ENCODE results near the gene SRP9. TPM values are rescaled to one million over a fixed set of nuclear protein-coding genes. Genes with fewer than 3 reads are reported as not detected.
"Not testable (repeated sequence)": the region's sequence is repeated elsewhere in the genome, so short reads cannot be mapped to it uniquely, and the experiment has no call there.

The SRP9 gene
- total RNA-seq, 1 donor, result 136 TPM

- Histone ChIP-seq H3K4me1 (ENCODE audit: insufficient read depth, low read length) (no peaks in the 10 kb centered on the region), H3K9me3 (ENCODE audit: low read depth, low read length) (no peaks in the 10 kb centered on the region), H3K27me3 (ENCODE audit: insufficient read depth, low read length) (no peaks in the 10 kb centered on the region), H3K4me3 (ENCODE audit: low read length) (no peak overlapping the region)
Observed at GRCh38 chr1:225749706-225750105, 27.9 kb upstream of the SRP9 start.

GRCh38 chr1:225750420-225750819 is 27.2 kb upstream of the SRP9 start:
- H3K27me3 ChIP-seq (ENCODE audit: insufficient read depth, low read length), result no peaks in the 10 kb centered on the region
- no peaks in the 10 kb centered on the region for H3K9me3 ChIP-seq (ENCODE audit: low read depth, low read length)
- H3K4me1 ChIP-seq (ENCODE audit: insufficient read depth, low read length), result peaks cover 7% of the 10 kb centered on the region
- H3K4me3 ChIP-seq (ENCODE audit: low read length), result no peak overlapping the region

- H3K9me3 ChIP-seq (ENCODE audit: low read depth, low read length), result no peaks in the 10 kb centered on the region
- no peaks in the 10 kb centered on the region for H3K27me3 ChIP-seq (ENCODE audit: insufficient read depth, low read length)
- no peak overlapping the region for H3K4me3 ChIP-seq (ENCODE audit: low read length)
- H3K4me1 ChIP-seq (ENCODE audit: insufficient read depth, low read length), result peaks cover 11% of the 10 kb centered on the region
Observed at GRCh38 chr1:225750875-225751824, 26.5 kb upstream of the SRP9 start.

- H3K9me3 ChIP-seq (ENCODE audit: low read depth, low read length), result no peaks in the 10 kb centered on the region
Observed at GRCh38 chr1:225752245-225752644, 25.4 kb upstream of the SRP9 start.

GRCh38 chr1:225754940-225755641 is 22.5 kb upstream of the SRP9 start:
- no peaks in the 10 kb centered on the region for H3K9me3 ChIP-seq (ENCODE audit: low read depth, low read length)
- H3K27me3 ChIP-seq (ENCODE audit: insufficient read depth, low read length), result no peaks in the 10 kb centered on the region
- H3K4me1 ChIP-seq (ENCODE audit: insufficient read depth, low read length), result peaks cover 11% of the 10 kb centered on the region
- H3K4me3 ChIP-seq (ENCODE audit: low read length), result no peak overlapping the region

More at GRCh38 chr1:225752245-225752644, 25.4 kb upstream of the SRP9 start:
- Histone ChIP-seq H3K27me3 (ENCODE audit: insufficient read depth, low read length) (no peaks in the 10 kb centered on the region), H3K4me1 (ENCODE audit: insufficient read depth, low read length) (peaks cover 11% of the 10 kb centered on the region), H3K4me3 (ENCODE audit: low read length) (no peak overlapping the region)

- Histone ChIP-seq H3K4me1 (ENCODE audit: insufficient read depth, low read length) (peaks cover 11% of the 10 kb centered on the region), H3K9me3 (ENCODE audit: low read depth, low read length) (no peaks in the 10 kb centered on the region), H3K27me3 (ENCODE audit: insufficient read depth, low read length) (no peaks in the 10 kb centered on the region), H3K4me3 (ENCODE audit: low read length) (no peak overlapping the region)
Observed at GRCh38 chr1:225755671-225756319, 21.8 kb upstream of the SRP9 start.

- no peaks in the 10 kb centered on the region for H3K27me3 ChIP-seq (ENCODE audit: insufficient read depth, low read length)
- peaks cover 11% of the 10 kb centered on the region for H3K4me1 ChIP-seq (ENCODE audit: insufficient read depth, low read length)
- no peak overlapping the region for H3K4me3 ChIP-seq (ENCODE audit: low read length)
- H3K9me3 ChIP-seq (ENCODE audit: low read depth, low read length), result no peaks in the 10 kb centered on the region
Observed at GRCh38 chr1:225757927-225758656, 19.5 kb upstream of the SRP9 start.

GRCh38 chr1:225759972-225760371 is 17.7 kb upstream of the SRP9 start:
- H3K4me1 ChIP-seq (ENCODE audit: insufficient read depth, low read length), result peaks cover 14% of the 10 kb centered on the region
- H3K4me3 ChIP-seq (ENCODE audit: low read length); H3K9me3 ChIP-seq (ENCODE audit: low read depth, low read length); H3K27me3 ChIP-seq (ENCODE audit: insufficient read depth, low read length): not testable (repeated sequence)

GRCh38 chr1:225760531-225760930 is 17.1 kb upstream of the SRP9 start:
- Histone ChIP-seq H3K9me3 (ENCODE audit: low read depth, low read length) (no peaks in the 10 kb centered on the region), H3K27me3 (ENCODE audit: insufficient read depth, low read length) (no peaks in the 10 kb centered on the region), H3K4me3 (ENCODE audit: low read length) (no peak overlapping the region), H3K4me1 (ENCODE audit: insufficient read depth, low read length) (peaks cover 8% of the 10 kb centered on the region)

- not testable (repeated sequence) for H3K4me1 ChIP-seq (ENCODE audit: insufficient read depth, low read length); H3K9me3 ChIP-seq (ENCODE audit: low read depth, low read length); H3K4me3 ChIP-seq (ENCODE audit: low read length); H3K27me3 ChIP-seq (ENCODE audit: insufficient read depth, low read length)
Observed at GRCh38 chr1:225761395-225761794, 16.2 kb upstream of the SRP9 start.

- no peaks in the 10 kb centered on the region for H3K9me3 ChIP-seq (ENCODE audit: low read depth, low read length)
- H3K4me1 ChIP-seq (ENCODE audit: insufficient read depth, low read length), result peaks cover 5% of the 10 kb centered on the region
- H3K27me3 ChIP-seq (ENCODE audit: insufficient read depth, low read length), result no peaks in the 10 kb centered on the region
- H3K4me3 ChIP-seq (ENCODE audit: low read length), result no peak overlapping the region
Observed at GRCh38 chr1:225762002-225762441, 15.6 kb upstream of the SRP9 start.

GRCh38 chr1:225762444-225762843 is 15.2 kb upstream of the SRP9 start:
- no peaks in the 10 kb centered on the region for H3K9me3 ChIP-seq (ENCODE audit: low read depth, low read length)
- H3K27me3 ChIP-seq (ENCODE audit: insufficient read depth, low read length), result no peaks in the 10 kb centered on the region
- H3K4me3 ChIP-seq (ENCODE audit: low read length), result no peak overlapping the region
- peaks cover 5% of the 10 kb centered on the region for H3K4me1 ChIP-seq (ENCODE audit: insufficient read depth, low read length)

- Histone ChIP-seq H3K9me3 (ENCODE audit: low read depth, low read length) (no peaks in the 10 kb centered on the region), H3K4me3 (ENCODE audit: low read length) (no peak overlapping the region), H3K4me1 (ENCODE audit: insufficient read depth, low read length) (peaks cover 5% of the 10 kb centered on the region), H3K27me3 (ENCODE audit: insufficient read depth, low read length) (no peaks in the 10 kb centered on the region)
Observed at GRCh38 chr1:225763716-225764548, 13.7 kb upstream of the SRP9 start.
